H1 (cell line): ENCODE measurements around the gene ITGA6. TPM values are rescaled to one million over a fixed set of nuclear protein-coding genes. Genes with fewer than 3 reads are reported as not detected.

ENCODE experiments used
- BCL11A ChIP-seq, 2 experiments: IDR thresholded peaks; one replicate each; pipeline ENCODE4 v1.6.1; 2011; ENCODE audit warnings: low read depth in 2 of 2, low read length in 2 of 2, mild to moderate bottlenecking in 2 of 2
- CBX5 ChIP-seq: fragments of 300-800, 300-1000 bp; sonication (generic); IDR thresholded peaks from 2 replicates; pipeline ENCODE4 v1.7.1; 2016; ENCODE audit warnings: antibody characterized with exemption, low read length, low read depth
- CHD7 ChIP-seq: fragments of 300-600 bp; sonication (generic); IDR thresholded peaks from 2 replicates; pipeline ENCODE4 v1.7.1; 2012; ENCODE audit warnings: low read length, moderate library complexity, mild to moderate bottlenecking, inconsistent platforms; ENCODE audit not compliant: insufficient replicate concordance
- FOSL1 ChIP-seq: IDR thresholded peaks from 2 replicates; pipeline ENCODE4 v1.6.1; 2011; ENCODE audit warnings: mild to moderate bottlenecking, low read depth, low read length, moderate library complexity; ENCODE audit not compliant: insufficient read depth
- MAX ChIP-seq: IDR thresholded peaks from 2 replicates; pipeline ENCODE4 v1.6.1; 2012; ENCODE audit warnings: inconsistent platforms
- POU5F1 ChIP-seq: IDR thresholded peaks from 2 replicates; pipeline ENCODE4 v1.6.1; 2011; ENCODE audit warnings: low read depth, mild to moderate bottlenecking, low read length, moderate library complexity
- RFX5 ChIP-seq: IDR thresholded peaks from 2 replicates; pipeline ENCODE4 v1.6.1; 2011; ENCODE audit warnings: low read depth, low read length, improper control_type of control experiment, borderline replicate concordance
- SIX5 ChIP-seq: IDR thresholded peaks from 2 replicates; pipeline ENCODE4 v1.6.1; 2011; ENCODE audit warnings: mild to moderate bottlenecking, low read depth, low read length
- TAF1 ChIP-seq: IDR thresholded peaks from 2 replicates; pipeline ENCODE4 v1.6.1; 2011; ENCODE audit warnings: mild to moderate bottlenecking, low read depth, low read length
- TAF7 ChIP-seq: optimal IDR thresholded peaks from 2 replicates; pipeline ENCODE3; 2011; ENCODE audit warnings: low read depth, mild to moderate bottlenecking, inconsistent platforms, low read length, moderate library complexity, borderline replicate concordance
- polyA plus RNA-seq, 7 experiments: library from polyadenylated mRNA; depleted of rRNA in 3 of 7; stranded (reverse) in 5 of 7; unstranded in 2 of 7; fragments of >200 nt in 5 of 7; fragments of 200-250 nt in 2 of 7; gene quantifications; 1 replicate in 5 of 7; 2 replicates in 1 of 7; 4 replicates in 1 of 7; pipeline versions ENCODE4 v1.2.1 to v1.2.3, GENCODE V29; 2011 to 2013; ENCODE audit warnings: missing spikeins in 2 of 7, mixed read lengths in 2 of 7
- total RNA-seq: library from RNA; stranded (reverse); fragmentation: NEBNext Ultra II Directional; extraction: Animal tissue kit (Norgen Biotek cat#: 25700); gene quantifications from 2 replicates; pipeline ENCODE4 v1.2.1, GENCODE V29; 2021

Gene ITGA6
- total and polyA plus RNA-seq, 2 of the 8 experiments (the other 6 are each of a cell fraction or from before 2014, with no cell fraction given): 26.9 to 118 TPM

- TF ChIP-seq CHD7: no peak
- TF ChIP-seq POU5F1: no peak
- no peak for TF ChIP-seq CBX5
- peak; percentile 61 for TF ChIP-seq MAX
- TF ChIP-seq BCL11A (IDR thresholded peaks at IDR 0.05; ENCODE audit: low read depth in 2 of 2, low read length in 2 of 2): no peak
- TF ChIP-seq TAF7: peak; percentile 24
- no peak for TF ChIP-seq RFX5
- no peak for TF ChIP-seq FOSL1
- 0 out of 2 replicates have a peak, but pooled peaks have one; percentile 10 for TF ChIP-seq TAF1
- TF ChIP-seq SIX5: no peak
Measured at GRCh38 chr2:172427990-172428831, 825 bp downstream of the ITGA6 start (continued).
